ENCODE data around the gene NFATC3.
"Not testable (repeated sequence)": the region's sequence is repeated elsewhere in the genome, so short reads cannot be mapped to it uniquely, and the experiment has no call there.

NFATC3 gene

DNA sequence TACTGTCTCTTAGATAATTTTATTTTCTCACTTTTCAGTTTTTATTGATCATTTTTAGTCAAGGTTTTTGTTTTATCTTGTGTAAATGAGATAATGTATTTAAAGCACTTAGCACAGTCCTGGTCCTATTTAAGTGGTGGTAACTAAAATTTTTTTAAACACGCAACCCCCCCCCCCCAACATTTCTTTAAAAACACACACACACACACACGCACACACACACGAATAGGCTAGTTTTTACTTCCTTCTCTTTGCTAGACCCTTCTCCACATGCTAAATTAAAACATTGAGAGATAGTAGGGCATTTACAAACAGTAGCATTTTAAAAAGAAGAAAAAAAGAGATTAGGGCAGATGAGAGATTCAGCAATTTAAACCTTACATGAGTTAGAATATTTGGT lies 5.0 kb downstream of the NFATC3 start:
- no peak for DNase-seq

DNA sequence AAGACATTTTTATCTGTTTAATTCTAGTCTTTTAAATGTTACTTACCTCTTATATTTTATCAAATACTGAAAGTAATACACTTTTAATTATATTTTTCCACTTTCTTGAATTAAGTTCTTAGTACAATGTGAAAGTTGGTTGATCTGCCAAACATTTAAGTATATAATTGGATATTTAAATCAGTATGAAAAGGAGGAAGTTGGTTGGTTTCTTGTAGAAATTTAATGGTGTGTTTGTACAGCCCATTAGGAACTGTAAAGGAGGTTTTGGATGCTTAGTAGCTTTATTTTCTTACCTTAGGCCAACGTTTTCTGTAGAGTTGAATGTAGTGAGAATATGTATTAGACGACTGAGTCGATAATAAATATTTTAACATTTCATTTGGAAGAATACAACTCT lies 5.4 kb downstream of the NFATC3 start:
- DNase-seq, result no peak

DNA sequence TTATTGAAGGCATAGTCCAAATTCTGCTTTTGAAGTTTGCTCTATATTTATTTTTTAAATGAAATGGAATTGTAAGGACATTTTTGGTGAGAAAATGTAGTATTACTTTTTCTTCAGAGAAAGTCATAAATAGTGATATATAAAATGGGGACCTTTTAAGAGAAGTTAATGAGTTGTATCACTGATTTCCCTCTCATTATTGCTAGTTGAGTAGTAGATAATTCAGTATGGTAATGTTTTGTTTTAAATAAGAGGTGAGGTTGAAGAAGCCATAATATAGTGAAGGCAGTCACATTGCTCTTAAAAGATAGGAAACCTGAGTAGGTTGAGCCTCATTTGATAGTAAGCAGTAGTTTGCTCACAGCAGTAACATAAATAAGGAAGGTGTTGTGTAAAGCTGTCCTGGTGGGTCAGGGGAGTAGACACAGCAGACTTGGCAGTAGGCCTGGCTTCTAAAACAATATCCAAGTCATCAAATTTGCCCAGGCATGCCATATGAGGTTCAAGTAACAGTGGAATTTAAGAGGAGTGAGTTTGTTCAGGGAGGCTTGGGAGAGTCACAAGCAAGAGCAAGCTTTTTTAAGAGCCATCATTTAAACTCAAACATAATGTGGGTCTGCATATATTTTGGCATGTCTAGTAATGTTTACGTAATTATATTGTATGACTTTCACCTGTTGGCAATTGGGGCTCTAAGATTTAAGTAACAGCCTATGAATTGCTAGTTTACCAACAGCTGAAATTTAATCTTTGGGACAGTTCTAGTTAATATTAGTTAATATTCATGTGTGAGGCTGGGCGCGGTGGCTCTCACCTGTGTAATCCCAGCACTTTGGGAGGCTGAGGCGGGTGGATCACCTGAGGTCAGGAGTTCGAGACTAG lies 6.5 kb downstream of the NFATC3 start:
- DNase-seq, result peak; percentile 89

DNA sequence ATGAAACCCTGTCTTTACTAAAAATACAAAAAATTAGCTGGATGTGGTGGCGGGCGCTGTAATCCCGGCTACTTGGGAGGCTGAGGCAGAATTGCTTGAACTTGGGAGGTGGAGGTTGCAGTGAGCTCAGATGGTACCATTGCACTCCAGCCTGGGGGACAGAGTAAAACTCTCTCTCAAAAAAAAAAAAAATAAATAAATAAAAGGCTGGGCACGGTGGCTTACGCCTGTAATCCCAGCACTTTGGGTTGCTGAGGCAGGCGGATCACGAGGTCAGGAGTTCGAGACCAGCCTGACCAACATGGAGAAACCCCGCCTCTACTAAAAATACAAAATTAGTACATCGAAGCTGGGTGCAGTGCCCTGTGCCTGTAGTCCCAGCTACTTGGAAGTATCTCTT lies 7.1 kb downstream of the NFATC3 start:
- not testable (repeated sequence) for DNase-seq

DNA sequence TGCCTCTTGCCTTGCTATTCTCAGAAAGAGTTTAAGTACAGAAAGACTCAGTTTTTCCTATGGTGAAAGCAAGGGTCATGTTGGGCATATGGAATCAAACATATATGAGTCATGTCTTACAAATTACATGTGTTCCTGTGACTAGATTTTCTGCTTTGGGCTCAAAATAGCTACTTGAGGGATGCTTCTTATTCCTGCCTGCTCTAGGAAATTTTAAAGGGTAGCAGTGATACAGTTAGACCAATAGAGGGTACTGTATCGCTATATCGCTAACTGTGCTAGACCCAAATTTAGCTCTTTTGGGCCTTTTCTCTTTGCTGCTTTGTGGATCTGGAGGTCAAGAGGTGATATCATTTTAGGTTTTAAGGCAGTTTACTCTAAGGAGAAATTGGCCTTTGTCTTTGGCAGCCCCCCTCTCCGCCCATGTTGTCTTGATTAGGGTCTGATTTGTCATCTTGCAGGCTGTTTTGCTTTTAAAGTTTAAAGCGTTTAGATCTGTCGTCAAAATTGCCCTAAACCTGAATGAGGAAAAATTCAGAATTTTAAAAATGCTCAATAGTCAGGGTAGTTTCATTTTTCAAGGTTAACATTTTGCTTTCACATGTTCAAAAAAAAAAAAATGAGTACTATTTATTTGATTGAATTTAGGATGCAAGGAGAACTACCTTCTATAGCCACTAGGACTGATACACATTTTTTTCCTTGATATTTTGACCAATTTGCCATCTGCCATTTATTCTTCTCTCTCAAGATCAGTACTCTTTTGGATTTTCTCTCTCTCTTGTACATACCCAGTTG lies 8.8 kb downstream of the NFATC3 start:
- no peak for DNase-seq

DNA sequence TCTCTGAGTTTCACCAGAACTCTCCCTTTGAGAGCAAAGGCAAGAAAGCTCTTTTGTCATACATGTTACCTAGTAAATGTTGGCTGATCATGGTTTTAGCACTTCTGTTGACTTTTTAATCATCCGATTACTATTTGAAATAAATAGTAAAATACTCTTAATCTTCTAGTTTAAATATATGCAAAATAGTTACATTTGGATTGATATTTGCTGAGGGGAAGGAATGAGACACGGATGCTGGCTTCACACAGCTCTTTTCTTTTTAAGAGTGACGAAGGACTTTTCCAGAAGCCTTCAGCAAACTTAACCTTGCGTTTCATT lies 9.4 kb downstream of the NFATC3 start:
- DNase-seq, result no peak

DNA sequence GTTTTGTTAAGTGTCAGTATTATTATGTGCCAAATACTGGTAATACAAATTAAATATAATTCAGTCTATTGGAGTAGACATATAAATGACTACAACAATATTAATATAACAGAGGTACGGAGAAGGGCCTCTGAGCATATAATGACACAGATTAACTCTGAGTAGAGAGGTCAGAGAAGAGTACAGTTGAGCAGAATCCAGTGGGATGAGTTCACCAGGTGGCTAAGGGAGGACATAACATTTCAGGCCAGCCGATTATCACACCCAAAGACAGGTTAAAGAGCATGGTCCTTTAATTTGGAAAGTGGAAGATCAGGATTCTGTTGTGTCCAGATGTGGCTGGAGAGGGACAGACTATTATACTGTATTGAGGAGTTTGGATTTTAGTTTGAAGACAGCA lies 11.3 kb downstream of the NFATC3 start:
- no peak for DNase-seq

DNA sequence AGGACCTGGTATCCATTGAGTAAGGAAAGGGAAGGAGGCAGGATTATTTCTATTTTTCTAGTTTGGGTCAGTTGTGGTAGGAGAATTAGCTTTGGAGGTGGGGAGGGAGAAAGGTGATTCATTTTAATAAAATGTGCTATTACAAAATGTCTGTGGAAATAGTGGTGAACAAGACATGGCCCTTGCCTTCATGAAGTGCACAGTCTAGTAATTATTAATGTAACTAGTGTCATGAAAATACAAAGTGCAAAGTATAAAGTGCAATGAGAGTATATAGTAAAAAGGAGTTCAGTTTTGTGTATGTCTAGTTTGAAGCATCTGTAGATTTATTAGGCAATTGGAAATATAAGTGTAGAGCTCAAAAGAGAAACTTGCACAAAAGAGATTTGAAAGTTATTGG lies 11.9 kb downstream of the NFATC3 start:
- DNase-seq, result no peak

DNA sequence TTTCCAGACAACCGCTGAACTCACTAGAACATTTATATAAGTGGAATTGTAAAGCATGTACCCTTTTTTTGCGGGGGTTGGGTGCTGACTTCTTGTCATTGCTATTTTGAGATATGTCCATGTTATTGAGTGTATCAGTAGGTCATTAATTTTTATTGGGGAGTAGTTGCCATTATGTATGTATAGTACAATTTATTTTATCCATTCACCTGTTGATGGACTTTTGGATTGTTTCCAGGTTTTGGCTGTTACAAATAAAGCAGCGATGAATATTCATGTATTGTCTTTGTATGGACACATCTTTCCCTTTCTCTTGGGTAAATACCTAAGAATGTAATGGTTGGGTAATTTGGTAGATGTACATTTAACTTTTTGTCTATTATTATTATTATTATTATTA lies 12.7 kb downstream of the NFATC3 start:
- no peak for DNase-seq

DNA sequence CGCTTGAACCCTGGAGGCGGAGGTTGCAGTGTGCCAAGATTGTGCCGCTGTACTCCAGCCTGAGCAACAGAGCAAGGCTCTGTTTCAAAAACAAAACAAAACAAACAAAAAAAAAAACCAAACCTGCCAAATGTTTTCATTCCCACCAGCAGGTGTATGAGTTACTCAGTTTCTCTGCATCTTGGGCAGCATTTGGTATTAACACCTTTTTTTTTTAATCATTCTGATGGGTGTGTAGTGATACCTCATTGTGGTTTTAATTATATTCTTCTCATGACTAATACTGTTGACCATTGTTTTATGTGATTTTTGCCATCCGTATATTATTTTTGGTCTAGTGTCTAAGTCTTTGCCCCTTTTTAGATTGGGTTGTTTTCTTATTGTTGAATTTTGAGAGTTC lies 15.3 kb downstream of the NFATC3 start:
- DNase-seq, result no peak

DNA sequence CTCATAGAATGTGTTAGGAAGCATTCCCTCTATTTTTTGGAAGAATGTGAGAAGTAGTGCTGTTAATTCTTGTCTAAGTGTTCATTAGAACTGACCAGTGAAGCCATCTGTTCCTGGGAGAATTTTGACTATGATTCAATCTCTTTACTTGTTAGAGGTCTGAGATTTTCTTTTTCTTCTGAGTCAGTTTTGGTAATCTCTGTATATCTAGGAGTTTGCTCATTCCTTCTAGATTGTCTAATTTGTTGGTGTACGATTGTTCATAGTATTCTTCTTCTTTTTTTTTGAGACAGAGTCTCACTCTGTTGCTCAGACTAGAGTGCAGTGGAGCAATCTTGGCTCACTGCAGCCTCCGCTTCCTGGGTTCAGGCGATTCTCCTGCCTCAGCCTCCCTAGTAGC lies 20.4 kb downstream of the NFATC3 start:
- DNase-seq, result no peak

DNA sequence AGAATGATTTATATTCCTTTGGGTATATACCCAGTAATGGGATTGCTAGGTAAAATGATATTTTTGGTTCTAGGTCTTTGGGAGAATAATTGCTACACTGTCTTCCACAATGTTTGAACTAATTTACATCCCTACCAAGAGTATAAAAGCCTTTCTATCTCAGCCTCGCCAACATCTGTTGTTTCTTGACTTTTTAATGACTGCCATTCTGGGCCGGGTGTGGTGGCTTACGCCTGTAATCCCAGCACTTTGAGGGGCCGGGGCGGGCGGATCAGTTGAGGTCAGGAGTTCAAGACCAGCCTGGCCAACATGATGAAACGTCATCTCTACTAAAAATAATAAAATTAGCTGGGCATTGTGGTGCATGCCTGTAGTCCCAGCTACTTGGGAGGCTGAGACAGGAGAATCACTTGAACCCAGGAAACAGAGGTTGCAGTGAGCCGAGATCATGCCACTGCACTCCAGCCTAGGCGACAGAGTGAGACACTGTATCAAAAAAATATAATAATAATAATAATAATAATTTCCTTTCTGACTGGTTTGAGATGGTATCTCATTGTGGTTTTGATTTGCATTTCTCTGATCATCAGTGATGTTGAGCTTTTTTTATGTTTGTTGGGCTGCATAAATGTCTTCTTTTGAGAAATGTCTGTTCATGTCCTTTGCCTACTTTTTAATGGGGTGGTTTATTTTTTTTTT lies 22.2 kb downstream of the NFATC3 start:
- not testable (repeated sequence) for DNase-seq

DNA sequence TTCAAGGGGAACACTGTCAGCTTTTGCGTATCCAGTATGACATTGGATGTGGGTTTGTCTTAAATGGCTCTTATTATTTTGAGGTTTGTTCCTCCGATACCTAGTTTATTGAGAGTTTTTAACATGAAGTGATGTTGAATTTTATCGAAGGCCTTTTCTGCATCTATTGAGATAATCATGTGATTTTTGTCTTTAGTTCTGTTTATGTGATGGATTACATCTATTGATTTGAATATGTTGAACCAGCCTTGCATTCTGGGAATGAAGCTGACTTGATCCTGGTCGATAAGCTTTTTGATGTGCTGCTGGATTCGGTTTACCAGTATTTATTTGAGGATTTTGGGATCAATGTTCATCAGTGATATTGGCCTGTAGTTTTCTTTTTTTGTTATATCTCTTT lies 24.0 kb downstream of the NFATC3 start:
- DNase-seq, result not testable (repeated sequence)

DNA sequence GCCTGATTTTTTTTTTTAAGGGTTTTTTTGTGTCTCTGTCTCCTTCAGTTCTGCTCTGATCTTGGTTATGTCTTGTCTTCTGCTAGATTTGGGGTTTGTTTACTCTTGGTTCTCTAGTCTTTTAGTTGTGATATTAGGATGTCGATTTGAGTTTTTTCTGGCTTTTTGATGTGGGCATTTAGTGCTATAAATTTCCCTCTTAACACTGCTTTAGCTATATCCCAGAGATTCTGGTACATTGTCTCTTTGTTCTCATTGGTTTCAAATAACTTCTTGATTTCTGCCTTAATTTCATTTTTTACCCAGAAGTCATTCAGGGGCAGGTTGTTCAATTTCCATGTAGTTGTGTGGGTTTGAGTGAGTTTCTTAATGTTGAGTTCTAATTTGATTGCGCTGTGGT lies 25.4 kb downstream of the NFATC3 start:
- not testable (repeated sequence) for DNase-seq

DNA sequence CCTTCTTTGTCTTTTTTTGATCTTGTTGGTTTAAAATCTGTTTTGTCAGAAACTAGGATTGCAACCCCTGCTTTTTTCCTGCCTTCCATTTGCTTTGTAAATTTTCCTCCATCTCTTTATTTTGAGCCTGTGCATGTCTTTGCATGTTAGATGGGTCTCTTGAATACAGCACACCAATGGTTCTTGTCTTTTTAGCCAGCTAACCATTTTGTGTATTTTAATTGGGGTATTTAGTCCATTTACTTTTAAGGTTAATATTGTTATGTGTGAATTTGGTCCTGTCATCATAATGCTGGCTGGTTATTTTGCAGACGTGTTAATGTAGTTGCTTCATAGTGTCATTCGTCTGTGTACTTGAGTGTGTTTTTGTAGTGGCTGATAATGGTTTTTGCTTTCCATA lies 26.2 kb downstream of the NFATC3 start:
- DNase-seq, result no peak

DNA sequence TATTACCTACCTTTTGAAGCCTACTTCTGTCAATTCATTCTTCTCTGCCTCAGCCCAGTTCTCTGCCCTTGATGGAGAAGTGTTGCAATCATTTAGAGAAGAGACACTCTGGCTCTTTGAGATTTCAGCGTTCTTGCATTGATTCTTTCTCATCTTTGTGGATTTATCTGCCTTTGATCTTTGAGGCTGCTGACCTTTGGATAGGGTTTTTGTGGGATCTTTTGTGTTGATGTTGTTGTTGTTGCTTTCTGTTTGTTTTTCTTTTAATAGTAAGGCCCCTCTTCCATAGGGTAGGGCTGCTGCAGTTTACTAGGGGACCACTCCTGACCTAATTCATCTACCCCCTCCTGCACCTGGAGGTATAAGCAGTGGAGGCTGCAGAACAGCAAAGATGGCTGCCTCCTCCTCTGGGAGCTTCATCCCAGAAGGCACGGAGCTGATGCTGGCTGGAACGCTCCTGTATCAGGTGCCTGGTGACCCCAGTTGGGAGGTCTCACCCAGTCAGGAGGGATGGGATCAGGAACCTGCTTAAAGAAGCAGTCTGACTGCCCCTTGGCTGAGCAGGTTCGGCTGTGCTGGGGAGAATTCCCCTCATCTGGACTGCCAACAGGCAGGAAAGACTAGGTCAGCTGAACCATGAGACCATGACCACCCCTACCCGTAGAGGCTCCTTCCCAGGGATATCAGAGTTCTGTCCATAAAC lies 28.0 kb downstream of the NFATC3 start:
- no peak for DNase-seq

DNA sequence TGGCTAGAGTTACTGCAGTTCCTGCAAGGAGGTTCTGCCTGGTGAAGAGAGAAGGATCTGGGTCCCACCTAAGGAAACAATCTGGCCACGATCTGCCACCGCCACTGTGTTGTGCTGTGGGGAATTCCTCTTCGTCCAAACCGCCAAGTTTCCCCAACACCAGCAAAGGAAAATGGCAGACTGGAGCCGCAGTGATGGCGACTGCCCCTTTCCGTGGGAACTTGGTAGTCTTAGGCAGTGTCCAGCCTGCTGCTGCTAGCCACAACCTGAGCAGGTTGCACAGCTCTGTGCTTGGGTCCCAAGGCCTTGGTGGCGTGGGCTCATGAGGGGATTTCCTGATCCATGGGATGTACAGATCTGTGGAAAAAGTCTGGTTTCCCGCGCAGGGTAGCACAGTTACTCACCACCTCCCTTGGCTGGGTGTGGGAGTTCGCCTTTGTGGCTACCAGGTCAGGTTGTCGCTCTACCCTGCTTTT lies 28.6 kb downstream of the NFATC3 start:
- DNase-seq, result no peak

DNA sequence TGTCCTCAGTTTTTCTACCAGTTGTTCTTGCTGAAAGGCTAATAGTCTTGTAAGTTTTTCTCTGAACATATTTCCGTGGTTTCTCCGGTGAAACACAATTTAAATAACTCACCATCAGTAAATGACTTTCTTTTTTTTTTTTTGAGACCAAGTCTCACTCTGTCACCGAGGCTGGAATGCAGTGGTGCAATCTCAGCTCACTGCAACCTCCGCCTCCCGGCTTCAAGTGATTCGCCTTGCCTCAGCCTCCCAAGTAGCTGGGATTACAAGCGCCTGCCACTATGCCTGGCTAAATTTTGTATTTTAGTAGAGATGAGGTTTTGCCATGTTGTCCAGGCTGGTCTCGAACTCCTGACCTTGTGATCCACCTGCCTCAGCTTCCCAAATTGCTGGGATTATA lies 29.8 kb downstream of the NFATC3 start:
- not testable (repeated sequence) for DNase-seq

DNA sequence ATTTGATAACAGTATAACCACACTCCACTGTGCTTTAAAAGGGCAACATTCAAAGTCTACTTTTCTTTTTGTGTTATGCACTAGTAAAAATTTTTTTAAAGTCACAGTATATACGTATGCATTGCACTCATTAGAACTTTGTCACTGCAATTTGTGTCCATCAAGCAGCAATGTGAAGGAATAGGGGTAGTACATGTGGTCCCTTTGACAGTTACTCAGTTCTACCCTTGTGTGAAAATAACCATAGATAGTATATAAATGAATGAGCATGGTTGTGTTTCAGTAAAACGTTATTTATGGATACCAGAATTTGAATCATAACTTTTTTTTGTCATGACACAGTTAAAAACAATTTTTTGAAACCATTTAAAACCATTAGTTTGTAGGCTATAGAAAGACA lies 30.7 kb downstream of the NFATC3 start:
- no peak for DNase-seq

DNA sequence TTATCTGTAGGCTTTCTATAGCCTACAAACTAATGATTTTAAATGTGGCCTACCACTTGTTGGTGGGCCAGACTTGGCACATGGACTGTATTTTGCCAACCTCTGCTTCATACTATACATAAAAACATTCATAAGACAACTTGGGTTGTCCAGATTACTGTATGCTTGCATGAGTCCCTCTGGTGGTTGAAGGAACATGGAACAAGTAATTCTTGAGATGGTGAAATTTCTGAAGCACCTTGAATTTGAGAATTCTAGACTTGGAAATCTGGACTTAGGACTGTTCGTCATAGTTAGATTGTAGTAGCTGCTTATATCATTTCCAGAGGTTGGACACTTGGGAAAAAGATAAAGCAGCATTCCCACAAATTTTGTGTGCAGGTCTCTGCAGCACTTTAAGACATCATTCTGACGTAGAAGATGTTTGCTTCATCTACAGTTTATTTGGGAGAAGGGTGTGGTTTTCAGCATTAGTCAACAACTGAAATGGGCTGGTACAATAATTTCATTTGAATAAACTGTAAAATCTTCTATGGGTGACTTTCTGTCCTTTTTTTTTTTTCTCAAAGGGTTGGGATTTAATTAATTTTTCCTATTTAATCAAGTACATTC lies 31.2 kb downstream of the NFATC3 start:
- no peak for DNase-seq

DNA sequence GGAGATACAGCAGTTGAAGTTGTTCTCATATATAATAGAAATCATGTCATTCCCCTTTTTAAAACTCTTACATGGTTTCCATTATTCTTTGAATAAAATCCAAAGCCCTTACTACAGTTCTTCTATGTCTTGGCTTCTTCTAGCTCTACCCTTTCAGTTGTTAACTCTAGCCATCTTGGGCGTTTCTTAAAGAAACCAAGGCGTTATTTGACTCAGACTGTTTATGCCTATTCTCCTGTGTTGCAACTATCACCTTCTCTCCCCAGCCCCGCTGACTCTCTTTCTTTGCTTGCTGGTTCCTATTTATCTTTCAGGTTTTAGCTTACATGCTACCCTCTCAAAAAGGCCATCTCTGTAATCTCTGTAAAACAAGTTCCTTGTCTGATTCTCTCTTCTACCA lies 32.7 kb downstream of the NFATC3 start:
- DNase-seq, result no peak

DNA sequence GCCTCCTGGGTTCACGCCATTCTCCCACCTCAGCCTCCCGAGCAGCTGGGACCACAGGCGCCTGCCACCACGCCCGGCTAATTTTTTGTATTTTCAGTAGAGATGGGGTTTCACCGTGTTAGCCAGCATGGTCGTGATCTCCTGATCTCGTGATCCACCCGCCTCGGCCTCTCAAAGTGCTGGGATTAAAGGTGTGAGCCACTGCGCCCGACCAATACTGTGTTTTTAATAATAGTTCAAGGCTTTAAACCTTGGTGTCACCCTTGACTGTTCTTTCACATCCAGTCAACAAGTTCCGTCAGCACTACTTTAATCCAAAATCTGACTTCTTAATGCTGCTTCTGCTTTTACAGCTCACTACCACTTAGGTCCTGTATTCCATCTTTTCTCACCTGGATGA lies 33.8 kb downstream of the NFATC3 start:
- not testable (repeated sequence) for DNase-seq

DNA sequence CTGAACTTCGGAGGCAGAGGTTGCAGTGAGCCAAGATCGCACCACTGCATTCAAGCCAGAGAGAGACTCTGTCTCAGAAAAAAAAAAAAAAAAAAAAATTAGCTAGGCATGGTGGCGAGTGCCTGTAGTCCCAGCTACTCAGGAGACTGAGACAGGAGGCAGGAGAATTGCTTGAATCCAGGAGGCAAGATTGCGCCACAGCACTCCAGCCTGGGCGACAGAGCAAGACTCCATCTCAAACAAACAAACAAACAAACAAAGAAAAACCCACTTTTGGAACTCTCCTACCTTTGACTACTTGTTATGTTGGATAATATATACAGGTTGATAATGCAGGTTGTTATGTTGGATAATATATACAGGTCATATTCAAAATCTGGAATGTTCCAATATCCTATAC lies 35.3 kb downstream of the NFATC3 start:
- not testable (repeated sequence) for DNase-seq

All from NCI-H345 (cell line).